Right renal pelvis (tissue), 4 donors: ENCODE measurements around the gene IL12B. TPM values are rescaled to one million over a fixed set of nuclear protein-coding genes. Genes with fewer than 3 reads are reported as not detected.
"Not testable (repeated sequence)": the region's sequence is repeated elsewhere in the genome, so short reads cannot be mapped to it uniquely, and the experiment has no call there.

Experiments
- DNase-seq, 4 donors: peaks; one replicate each; pipeline ENCODE4 v3.0.0-alpha.2; 2013; ENCODE audit warnings: low read depth in 4 of 4, low spot score in 3 of 4, missing footprints in 1 of 4
- polyA plus RNA-seq, 4 donors: library from polyadenylated mRNA; unstranded; fragments of 120-200 nt; gene quantifications; one replicate each; pipeline ENCODE4 v1.2.1, GENCODE V29; 2013; ENCODE audit not compliant: insufficient read length in 4 of 4

The IL12B gene
- polyA plus RNA-seq: under 1 TPM in 2 of 4 donors, not detected in 2; 0.05 to 0.08 TPM

GRCh38 chr5:159330131-159330800, at the start of gene IL12B:
TSS of gene IL12B (minus strand) at chr5:159330487. CDS start at chr5:159326782, 3,705 bp downstream.
- no peak for DNase-seq

- no peak for DNase-seq
These were observed 47.4 kb upstream of the IL12B start for GRCh38 chr5:159377653-159378052.

GRCh38 chr5:159367866-159368265, 37.6 kb upstream of the IL12B start:
- not testable (repeated sequence) for DNase-seq

- DNase-seq: not testable (repeated sequence)
These were observed 36.5 kb upstream of the IL12B start for GRCh38 chr5:159366776-159367175.

GRCh38 chr5:159362220-159362619, 31.9 kb upstream of the IL12B start:
- DNase-seq: no peak

GRCh38 chr5:159359871-159360270, 29.6 kb upstream of the IL12B start:
- not testable (repeated sequence) for DNase-seq

- no peak for DNase-seq
These were observed 29.1 kb upstream of the IL12B start for GRCh38 chr5:159359408-159359807.

GRCh38 chr5:159353661-159354252, 23.5 kb upstream of the IL12B start:
- DNase-seq: no peak

- not testable (repeated sequence) for DNase-seq
These were observed 20.4 kb upstream of the IL12B start for GRCh38 chr5:159350644-159351043.

GRCh38 chr5:159350216-159350615, 19.9 kb upstream of the IL12B start:
- DNase-seq: not testable (repeated sequence)

- DNase-seq: no peak
These were observed 15.6 kb upstream of the IL12B start for GRCh38 chr5:159345861-159346260.

GRCh38 chr5:159345336-159345735, 15.0 kb upstream of the IL12B start:
- no peak for DNase-seq

GRCh38 chr5:159343295-159344094, 13.2 kb upstream of the IL12B start:
- DNase-seq: no peak

GRCh38 chr5:159342840-159343239, 12.6 kb upstream of the IL12B start:
- DNase-seq: no peak

- DNase-seq: no peak
These were observed 11.6 kb upstream of the IL12B start for GRCh38 chr5:159341906-159342310.

- DNase-seq: no peak
These were observed 10.9 kb upstream of the IL12B start for GRCh38 chr5:159341145-159341544.

- DNase-seq: no peak
These were observed 10.2 kb upstream of the IL12B start for GRCh38 chr5:159340511-159340910.

GRCh38 chr5:159339460-159339859, 9.2 kb upstream of the IL12B start:
- no peak for DNase-seq

GRCh38 chr5:159338118-159338517, 7.8 kb upstream of the IL12B start:
- no peak for DNase-seq

- DNase-seq: no peak
These were observed 7.0 kb upstream of the IL12B start for GRCh38 chr5:159337016-159337955.
